NCI-H2081 treated with DMSO at 0.1 percent for 48 hours (cell line): ENCODE results near the gene MAML3.

ENCODE experiments used
- DNase-seq: peaks from one replicate; lab custom pipeline; 2025; lab: John Stamatoyannopoulos, UW

Gene MAML3

GRCh38 chr4:139782926-139783522, 371.0 kb downstream of the MAML3 start:
- no peak for DNase-seq

GRCh38 chr4:139781066-139781465, 372.9 kb downstream of the MAML3 start:
- DNase-seq: no peak

- no peak for DNase-seq
Observed at GRCh38 chr4:139779691-139780090, 374.3 kb downstream of the MAML3 start.

- no peak for DNase-seq
Observed at GRCh38 chr4:139777757-139778156, 376.2 kb downstream of the MAML3 start.

GRCh38 chr4:139776235-139776634, 377.7 kb downstream of the MAML3 start:
- DNase-seq: no peak

- DNase-seq: no peak
Observed at GRCh38 chr4:139774759-139775487, 379.1 kb downstream of the MAML3 start.

GRCh38 chr4:139773560-139774318, 380.2 kb downstream of the MAML3 start:
- no peak for DNase-seq

GRCh38 chr4:139770361-139770760, 383.6 kb downstream of the MAML3 start:
- no peak for DNase-seq

- DNase-seq: no peak
Observed at GRCh38 chr4:139769364-139769763, 384.6 kb downstream of the MAML3 start.

GRCh38 chr4:139768896-139769295, 385.1 kb downstream of the MAML3 start:
- peak; percentile 26 for DNase-seq

GRCh38 chr4:139768366-139768765, 385.6 kb downstream of the MAML3 start:
- no peak for DNase-seq

GRCh38 chr4:139767585-139767984, 386.4 kb downstream of the MAML3 start:
- DNase-seq: no peak

GRCh38 chr4:139767168-139767567, 386.8 kb downstream of the MAML3 start:
- DNase-seq: no peak

GRCh38 chr4:139764686-139765310, 389.2 kb downstream of the MAML3 start:
- no peak for DNase-seq

GRCh38 chr4:139764182-139764581, 389.8 kb downstream of the MAML3 start:
- DNase-seq: no peak

GRCh38 chr4:139763672-139764071, 390.3 kb downstream of the MAML3 start:
- no peak for DNase-seq

- DNase-seq: no peak
Observed at GRCh38 chr4:139763205-139763604, 390.8 kb downstream of the MAML3 start.

- no peak for DNase-seq
Observed at GRCh38 chr4:139762720-139763119, 391.3 kb downstream of the MAML3 start.

GRCh38 chr4:139761461-139761860, 392.5 kb downstream of the MAML3 start:
- DNase-seq: no peak

GRCh38 chr4:139760567-139760966, 393.4 kb downstream of the MAML3 start:
- DNase-seq: no peak

- no peak for DNase-seq
Observed at GRCh38 chr4:139759097-139759496, 394.9 kb downstream of the MAML3 start.

GRCh38 chr4:139756391-139757180, 397.4 kb downstream of the MAML3 start:
- no peak for DNase-seq
